ENCODE results near the gene LEP. TPM values are rescaled to one million over a fixed set of nuclear protein-coding genes. Genes with fewer than 3 reads are reported as not detected.

LEP gene
- total RNA-seq, 4 donors from 2014 or later, result not detected

- Histone ChIP-seq H3K4me1 (peaks cover 0 to 10% (median 0%) of the 10 kb centered on the region in 3 donors), H3K4me3 (no peak overlapping the region), H3K27me3 (peaks cover 0 to 14% (median 0%) of the 10 kb centered on the region in 4 donors), H3K36me3 (no peaks in the 10 kb centered on the region), H3K27ac (no peak overlapping the region), H3K9me3 (no peaks in the 10 kb centered on the region)
- DNase-seq, result no peak
- TF ChIP-seq POLR2A (IDR thresholded peaks at IDR 0.05), result no peak
- no peak for TF ChIP-seq CTCF (IDR thresholded peaks at IDR 0.05)
- intact Hi-C loops (cut with DNase I), result no loop called here
- 78 to 83% methylated on average over 2 of the region's 2 CpGs for WGBS, 2 donors
Measured at GRCh38 chr7:128226132-128226980, 14.7 kb upstream of the LEP start.

GRCh38 chr7:128227271-128227670 lies 13.8 kb upstream of the LEP start:
- peaks cover 0 to under 1% (median 0%) of the 10 kb centered on the region in 3 donors for H3K4me1 ChIP-seq
- TF ChIP-seq POLR2A (IDR thresholded peaks at IDR 0.05), result no peak
- no peak for TF ChIP-seq CTCF (IDR thresholded peaks at IDR 0.05)
- no peak overlapping the region for H3K27ac ChIP-seq
- H3K36me3 ChIP-seq, result no peaks in the 10 kb centered on the region
- intact Hi-C loops (cut with DNase I), result no loop called here
- peaks cover 0 to 14% (median 0%) of the 10 kb centered on the region in 4 donors for H3K27me3 ChIP-seq
- no peaks in the 10 kb centered on the region for H3K9me3 ChIP-seq
- DNase-seq, result no peak
- 87 to 89% methylated on average over 3 of the region's 3 CpGs for WGBS, 2 donors
- no peak overlapping the region for H3K4me3 ChIP-seq

- Histone ChIP-seq H3K9me3 (no peaks in the 10 kb centered on the region), H3K4me3 (no peak overlapping the region), H3K27ac (no peak overlapping the region), H3K4me1 (peaks cover 0 to 7% (median 0%) of the 10 kb centered on the region in 3 donors), H3K27me3 (peaks cover 0 to 10% (median 0%) of the 10 kb centered on the region in 4 donors), H3K36me3 (no peaks in the 10 kb centered on the region)
- intact Hi-C loops (cut with DNase I), result no loop called here
- no peak for DNase-seq
- no peak for TF ChIP-seq POLR2A (IDR thresholded peaks at IDR 0.05)
- no peak for TF ChIP-seq CTCF (IDR thresholded peaks at IDR 0.05)
- WGBS, 2 donors, result 85 to 88% methylated on average over 5 of the region's 5 CpGs
Measured at GRCh38 chr7:128231021-128231420, 10.1 kb upstream of the LEP start.

- intact Hi-C loops (cut with DNase I), result no loop called here
- no peak for DNase-seq
- Histone ChIP-seq H3K4me1 (peaks cover 0 to 13% (median 4%) of the 10 kb centered on the region in 3 donors), H3K36me3 (no peaks in the 10 kb centered on the region), H3K9me3 (no peaks in the 10 kb centered on the region), H3K4me3 (no peak overlapping the region), H3K27ac (no peak overlapping the region), H3K27me3 (peaks cover 0 to 10% (median 0%) of the 10 kb centered on the region in 4 donors)
- no peak for TF ChIP-seq CTCF (IDR thresholded peaks at IDR 0.05)
- no peak for TF ChIP-seq POLR2A (IDR thresholded peaks at IDR 0.05)
- 86 to 87% methylated on average over 5 to 6 of the region's 6 CpGs for WGBS, 2 donors
Measured at GRCh38 chr7:128231677-128232076, 9.4 kb upstream of the LEP start.

- Histone ChIP-seq H3K27me3 (peaks cover 0 to 4% (median 0%) of the 10 kb centered on the region in 4 donors), H3K27ac (no peak overlapping the region), H3K4me3 (no peak overlapping the region), H3K9me3 (no peaks in the 10 kb centered on the region), H3K36me3 (no peaks in the 10 kb centered on the region), H3K4me1 (peaks cover 0 to 20% (median 6%) of the 10 kb centered on the region in 3 donors)
- WGBS, 2 donors, result 45 to 65% methylated on average over 5 of the region's 5 CpGs
- intact Hi-C loops (cut with DNase I), result no loop called here
- no peak for DNase-seq
- no peak for TF ChIP-seq POLR2A (IDR thresholded peaks at IDR 0.05)
- no peak for TF ChIP-seq CTCF (IDR thresholded peaks at IDR 0.05)
Measured at GRCh38 chr7:128233471-128233870, 7.6 kb upstream of the LEP start.

Measured in esophagus squamous epithelium (tissue), 5 donors.